Ishikawa (cell line): ENCODE measurements around the gene STK17B.

Source experiments
- CEBPB ChIP-seq: IDR thresholded peaks from 2 replicates; pipeline ENCODE4 v1.6.1; 2012
- CREB1 ChIP-seq: IDR thresholded peaks from 2 replicates; pipeline ENCODE4 v1.6.1; 2012; ENCODE audit warnings: low read depth
- EGR1 ChIP-seq: IDR thresholded peaks from 2 replicates; pipeline ENCODE4 v1.6.1; 2012
- EP300 ChIP-seq: IDR thresholded peaks from 2 replicates; pipeline ENCODE4 v1.6.1; 2012; ENCODE audit warnings: borderline replicate concordance
- FOXM1 ChIP-seq: IDR thresholded peaks from 2 replicates; pipeline ENCODE4 v1.6.1; 2012; ENCODE audit warnings: low read depth, borderline replicate concordance
- MAX ChIP-seq: IDR thresholded peaks from 2 replicates; pipeline ENCODE4 v1.6.1; 2012
- NFIC ChIP-seq: IDR thresholded peaks from 2 replicates; pipeline ENCODE4 v1.6.1; 2012
- RAD21 ChIP-seq: IDR thresholded peaks from 2 replicates; pipeline ENCODE4 v1.6.1; 2012; ENCODE audit warnings: low read depth
- REST ChIP-seq: IDR thresholded peaks from 2 replicates; pipeline ENCODE4 v1.6.1; 2012; ENCODE audit warnings: low read depth, mild to moderate bottlenecking
- TAF1 ChIP-seq: IDR thresholded peaks from 2 replicates; pipeline ENCODE4 v1.6.1; 2012; ENCODE audit warnings: low read depth, mild to moderate bottlenecking
- TCF12 ChIP-seq: IDR thresholded peaks from 2 replicates; pipeline ENCODE4 v1.6.1; 2012; ENCODE audit warnings: low read depth
- TEAD4 ChIP-seq: IDR thresholded peaks from 2 replicates; pipeline ENCODE4 v1.6.1; 2012
- USF1 ChIP-seq: IDR thresholded peaks from 2 replicates; pipeline ENCODE4 v1.6.1; 2012
- YY1 ChIP-seq: IDR thresholded peaks from 2 replicates; pipeline ENCODE4 v1.6.1; 2012; ENCODE audit warnings: low read depth
- ZBTB7A ChIP-seq: IDR thresholded peaks from 2 replicates; pipeline ENCODE4 v1.6.1; 2012; ENCODE audit warnings: low read depth

The STK17B gene

GRCh38 chr2:196191541-196191940, 20.2 kb upstream of the STK17B start:
- TF ChIP-seq EGR1 (no peak), CEBPB (no peak)

- TF ChIP-seq NFIC (no peak), REST (no peak), CEBPB (no peak), EP300 (no peak), TAF1 (no peak), CREB1 (no peak)
Measured at GRCh38 chr2:196187898-196188458, 16.6 kb upstream of the STK17B start.

GRCh38 chr2:196186266-196186980, 15.0 kb upstream of the STK17B start:
- no peak for TF ChIP-seq EP300
- no peak for TF ChIP-seq ZBTB7A
- TF ChIP-seq TEAD4 = no peak
- TF ChIP-seq RAD21 = no peak
- TF ChIP-seq CEBPB = no peak
- no peak for TF ChIP-seq NFIC
- no peak for TF ChIP-seq CREB1
- no peak for TF ChIP-seq TAF1
- TF ChIP-seq REST = no peak
- TF ChIP-seq USF1 = no peak
- TF ChIP-seq MAX = no peak
- TF ChIP-seq EGR1 = no peak
- TF ChIP-seq FOXM1 = no peak
- no peak for TF ChIP-seq YY1
- TF ChIP-seq TCF12 = no peak

GRCh38 chr2:196184921-196185320, 13.5 kb upstream of the STK17B start:
- no peak for TF ChIP-seq EGR1
- TF ChIP-seq CREB1 = no peak
- TF ChIP-seq NFIC = no peak
- no peak for TF ChIP-seq REST
- no peak for TF ChIP-seq TAF1
- TF ChIP-seq YY1 = no peak
- no peak for TF ChIP-seq MAX
- no peak for TF ChIP-seq ZBTB7A
- no peak for TF ChIP-seq RAD21
- TF ChIP-seq TEAD4 = no peak
- TF ChIP-seq EP300 = no peak
- TF ChIP-seq FOXM1 = no peak
- no peak for TF ChIP-seq USF1
- no peak for TF ChIP-seq TCF12
- no peak for TF ChIP-seq CEBPB
